NCI-H2029 treated with DMSO at 0.1 percent for 48 hours (cell line): ENCODE results near the gene CNN3.

Experiments
- DNase-seq: peaks from one replicate; lab custom pipeline; 2025; lab: John Stamatoyannopoulos, UW

The CNN3 gene

GRCh38 chr1:94887603-94888171 is 39.2 kb downstream of the CNN3 start:
- no peak for DNase-seq

GRCh38 chr1:94887106-94887505 is 39.8 kb downstream of the CNN3 start:
- no peak for DNase-seq

GRCh38 chr1:94886361-94886760 is 40.5 kb downstream of the CNN3 start:
- DNase-seq = no peak

GRCh38 chr1:94884507-94884906 is 42.4 kb downstream of the CNN3 start:
- DNase-seq = no peak

GRCh38 chr1:94884106-94884505 is 42.8 kb downstream of the CNN3 start:
- DNase-seq = peak; percentile 16

GRCh38 chr1:94883691-94884090 is 43.2 kb downstream of the CNN3 start:
- DNase-seq = peak; percentile 21

GRCh38 chr1:94878329-94878728 is 48.6 kb downstream of the CNN3 start:
- DNase-seq = no peak

- DNase-seq = no peak
These were observed 50.5 kb downstream of the CNN3 start for GRCh38 chr1:94876362-94876761.

GRCh38 chr1:94875794-94876193 is 51.1 kb downstream of the CNN3 start:
- no peak for DNase-seq

GRCh38 chr1:94874423-94874822 is 52.5 kb downstream of the CNN3 start:
- DNase-seq = peak; percentile 70

GRCh38 chr1:94873520-94874351 is 53.2 kb downstream of the CNN3 start:
- peak; percentile 93 for DNase-seq

GRCh38 chr1:94872771-94873495 is 54.0 kb downstream of the CNN3 start:
- no peak for DNase-seq

GRCh38 chr1:94871031-94871430 is 55.9 kb downstream of the CNN3 start:
- DNase-seq = no peak

- DNase-seq = no peak
These were observed 60.6 kb downstream of the CNN3 start for GRCh38 chr1:94866164-94866807.

GRCh38 chr1:94865360-94865759 is 61.5 kb downstream of the CNN3 start:
- no peak for DNase-seq

GRCh38 chr1:94864821-94865220 is 62.1 kb downstream of the CNN3 start:
- DNase-seq = no peak

- no peak for DNase-seq
These were observed 63.0 kb downstream of the CNN3 start for GRCh38 chr1:94863919-94864318.

- DNase-seq = no peak
These were observed 63.5 kb downstream of the CNN3 start for GRCh38 chr1:94863297-94863911.

- no peak for DNase-seq
These were observed 64.2 kb downstream of the CNN3 start for GRCh38 chr1:94862718-94863117.

GRCh38 chr1:94859174-94859573 is 67.7 kb downstream of the CNN3 start:
- DNase-seq = no peak

- peak; percentile 24 for DNase-seq
These were observed 68.6 kb downstream of the CNN3 start for GRCh38 chr1:94858276-94858675.

- DNase-seq = no peak
These were observed 70.0 kb downstream of the CNN3 start for GRCh38 chr1:94856868-94857267.
